ENCODE data around the gene SRSF4.
"Not testable (repeated sequence)": the region's sequence is repeated elsewhere in the genome, so short reads cannot be mapped to it uniquely, and the experiment has no call there.

Gene SRSF4

DNA sequence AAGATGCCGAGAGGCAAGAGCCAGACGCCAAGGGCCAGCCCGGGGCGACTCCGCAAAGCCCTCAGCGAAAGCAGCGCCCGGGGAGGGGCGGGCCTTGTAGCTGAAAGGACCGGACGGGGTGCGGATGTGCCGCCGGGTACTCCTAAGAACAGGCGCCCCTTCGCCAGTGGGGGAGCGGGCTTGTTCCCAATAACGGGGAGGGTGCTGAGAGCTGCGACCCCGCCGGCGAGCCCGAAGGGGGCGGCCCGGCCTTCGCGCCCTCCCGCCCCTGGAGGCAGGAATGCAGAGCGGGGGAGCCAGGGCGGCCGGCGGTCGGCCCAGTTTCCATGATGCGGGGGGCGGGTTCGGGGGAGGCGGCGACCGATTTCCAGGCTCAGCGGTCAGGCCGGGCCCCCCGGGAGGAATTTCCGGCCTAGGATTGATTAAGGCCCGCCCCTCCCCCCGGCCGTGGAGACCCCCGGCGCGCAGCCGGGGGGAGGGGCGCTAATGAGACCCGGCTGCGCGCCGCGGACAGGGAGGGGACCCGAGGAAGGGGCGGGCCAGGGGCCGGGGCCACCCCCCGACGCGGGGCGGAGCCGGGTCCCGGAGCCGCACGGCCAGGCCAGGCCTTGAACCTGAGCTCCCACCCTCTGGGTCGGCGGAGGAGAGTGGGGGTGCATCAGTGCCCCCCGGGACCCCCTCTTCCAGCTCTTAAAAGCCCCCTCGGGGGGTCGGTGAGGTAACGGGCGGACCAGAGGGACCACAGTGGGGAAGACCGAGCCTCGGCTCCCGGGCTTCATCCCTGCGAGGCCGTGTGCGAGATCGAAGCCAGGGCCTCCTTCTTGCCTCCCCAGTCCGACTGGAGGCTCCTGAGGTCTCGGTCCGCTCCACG, 57.1 kb downstream of the SRSF4 start:
- DNase-seq = peak in 1 of 2 experiments; percentile 36

DNA sequence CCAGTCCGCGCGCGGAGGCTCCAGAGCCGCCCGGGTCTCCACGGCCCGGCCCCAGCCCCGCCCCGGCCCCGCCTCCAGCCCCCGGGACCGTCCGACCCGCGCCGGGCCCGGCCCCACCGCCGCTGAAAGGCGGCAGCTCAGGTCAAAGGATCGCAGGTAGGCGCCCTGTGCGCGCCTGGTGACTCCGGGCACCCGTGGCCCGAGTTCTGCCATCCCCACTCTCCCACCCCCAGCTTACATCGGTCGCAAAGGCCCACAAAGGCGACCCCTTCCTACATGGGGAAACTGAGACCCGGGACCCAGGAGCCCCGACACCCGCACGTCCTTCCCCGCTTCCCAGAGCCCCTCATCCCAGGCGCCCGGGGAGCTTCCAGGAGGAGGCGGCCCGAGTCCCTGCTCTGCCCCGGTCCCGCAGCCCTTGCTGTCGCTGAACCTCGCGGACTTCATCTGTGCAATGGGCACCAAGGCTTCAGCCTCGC, 57.8 kb downstream of the SRSF4 start, which contains the start of gene TMEM200B:
TSS of gene TMEM200B (minus strand) at position 17 of the 479 bp plus-strand sequence. CDS start 2,075 bp downstream, outside the sequence.
- DNase-seq = no peak

DNA sequence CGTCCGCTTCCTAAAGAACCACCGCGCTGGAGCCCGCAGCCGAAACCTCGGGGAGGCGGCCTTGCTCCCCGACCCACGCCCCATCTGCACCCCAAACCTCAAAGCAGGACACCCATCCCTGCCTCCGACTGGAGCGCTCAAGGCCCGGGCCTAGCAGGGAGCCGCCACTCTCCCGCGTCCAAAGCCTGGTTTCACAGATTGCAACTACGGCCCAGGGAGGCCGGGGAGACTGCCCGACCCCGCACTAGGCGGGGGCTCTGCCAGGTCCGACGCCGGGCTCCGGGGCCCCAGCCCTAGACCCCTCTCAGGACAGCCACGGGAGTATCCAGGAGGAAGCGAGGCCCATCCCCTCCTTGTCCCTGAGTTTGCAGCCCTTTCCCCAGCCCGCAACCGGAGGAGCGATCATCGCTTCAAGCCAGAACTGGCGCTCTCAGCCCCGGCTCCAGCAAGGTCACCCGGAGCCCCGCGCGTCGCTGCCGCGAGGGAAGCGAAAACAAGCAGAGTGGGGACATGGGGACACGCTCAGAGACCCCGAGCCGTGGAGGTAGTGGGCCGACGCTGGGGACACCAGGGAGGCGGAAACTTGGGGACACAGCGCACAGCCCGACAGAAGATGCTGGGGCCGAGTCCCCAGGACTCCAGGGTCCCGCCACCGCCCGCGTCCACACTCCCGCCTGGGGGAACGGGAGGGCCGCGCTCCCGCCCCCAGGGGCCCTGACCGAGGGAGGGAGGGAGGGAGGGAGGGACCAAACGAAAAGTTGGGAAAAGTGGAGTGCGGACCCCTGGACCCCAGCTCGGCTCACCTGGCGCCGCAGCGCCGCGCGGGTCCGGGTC, 58.4 kb downstream of the SRSF4 start:
- peak in 1 of 2 experiments; percentile 19 for DNase-seq

DNA sequence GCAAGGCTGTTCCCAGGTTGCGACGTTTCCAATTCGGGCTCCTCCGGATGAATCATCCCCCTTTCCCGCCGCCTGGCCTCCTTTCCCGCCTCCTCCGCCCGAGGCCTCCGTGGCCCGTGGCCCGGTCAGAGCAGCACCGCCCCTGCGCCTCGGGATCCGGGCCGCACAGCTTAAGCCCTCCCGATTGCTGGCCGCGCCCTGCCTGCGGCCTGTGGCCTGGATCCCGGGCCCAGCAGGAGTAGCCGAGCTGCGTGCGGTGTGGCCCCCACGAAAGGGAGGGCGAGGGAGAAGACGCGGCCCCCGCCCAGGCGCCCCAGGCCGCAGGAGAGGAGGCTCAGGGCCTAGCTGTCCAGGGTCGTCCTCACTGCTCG, 59.0 kb downstream of the SRSF4 start:
- no peak for DNase-seq

DNA sequence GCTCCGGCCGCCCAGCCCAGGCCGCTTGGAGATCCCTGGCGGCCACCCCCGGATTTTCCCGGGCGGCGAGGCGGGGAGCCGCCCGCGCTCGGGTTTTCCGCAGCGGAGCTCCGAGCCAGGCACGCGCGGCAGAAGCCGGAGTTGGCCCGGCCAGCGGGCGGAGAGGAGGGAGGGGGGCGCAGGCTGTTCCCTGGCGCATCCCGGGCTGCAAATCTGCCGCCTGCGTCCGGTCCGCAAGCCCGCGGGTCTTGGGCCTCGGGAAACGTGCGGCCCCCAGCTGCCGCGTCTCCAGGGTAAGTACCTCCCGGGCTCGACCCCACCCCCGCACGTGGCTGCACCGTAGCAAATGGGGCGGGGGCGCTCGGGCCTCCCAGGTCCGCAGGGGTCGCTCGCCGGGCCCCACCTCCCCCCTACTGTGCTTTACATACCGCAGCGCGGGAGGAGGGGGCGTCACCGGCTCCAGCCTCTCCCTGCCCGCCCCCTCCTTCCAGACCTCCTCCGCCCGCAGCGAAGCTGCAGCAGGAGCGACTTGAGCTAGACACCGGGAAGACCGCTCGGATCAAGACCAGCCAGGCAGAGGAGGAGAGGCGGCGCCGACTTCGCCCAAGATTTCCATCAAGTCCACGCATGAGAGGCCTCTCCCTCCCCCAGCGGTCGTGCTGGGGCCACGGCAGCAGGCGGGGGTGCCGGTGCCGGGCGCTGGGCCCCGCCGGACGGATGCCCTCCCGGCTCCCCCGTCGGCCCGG, 59.6 kb downstream of the SRSF4 start:
- peak in 1 of 2 experiments; percentile 25 for DNase-seq

DNA sequence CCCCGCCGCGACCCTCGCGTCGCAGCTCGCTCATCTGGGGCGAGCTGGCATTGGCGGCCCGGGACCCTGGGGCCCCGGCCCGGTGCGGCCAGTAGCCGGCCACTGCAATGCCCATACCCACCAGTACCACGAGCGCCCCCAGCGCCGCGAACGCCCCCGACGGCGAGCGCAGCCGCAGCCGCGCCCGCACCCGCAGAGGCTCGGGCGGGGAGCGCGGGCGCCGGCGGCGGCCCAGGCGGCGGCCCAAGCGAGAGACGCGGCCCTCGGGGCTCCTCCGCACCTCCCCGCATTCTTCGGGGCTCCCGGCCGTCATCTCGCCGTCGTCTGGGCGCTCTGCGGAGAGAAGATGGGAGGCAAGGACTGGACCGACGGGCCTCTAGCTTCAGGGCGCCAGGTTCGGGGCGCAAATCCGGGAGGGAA, 60.2 kb downstream of the SRSF4 start:
- no peak for DNase-seq

DNA sequence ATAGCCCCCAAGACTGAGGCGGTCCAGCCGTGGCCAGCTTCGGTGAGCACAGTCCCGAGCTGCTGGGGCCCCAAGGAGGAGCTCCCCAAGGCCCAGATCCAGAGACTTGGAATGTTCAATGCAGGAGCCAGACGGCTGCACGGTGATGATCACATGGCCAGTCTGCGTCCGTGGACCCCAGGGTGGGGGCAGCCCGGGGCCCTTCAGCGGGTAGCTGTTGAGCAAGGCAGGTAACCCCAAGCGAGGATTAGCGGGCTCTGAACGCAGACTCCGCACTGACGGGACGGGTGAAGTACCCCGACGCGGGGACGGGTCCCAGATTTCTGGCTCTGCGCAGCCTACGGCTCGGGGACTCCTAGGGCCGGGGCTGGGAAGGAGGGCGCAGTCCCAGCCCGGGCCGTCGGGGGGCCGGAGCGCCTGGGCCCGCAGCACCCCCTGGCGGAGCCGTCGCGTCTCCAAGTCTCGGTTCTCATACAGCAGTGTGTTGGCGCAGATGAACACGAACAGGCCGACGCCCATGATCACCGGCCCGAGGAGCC, 60.7 kb downstream of the SRSF4 start:
- DNase-seq = peak in 1 of 2 experiments; percentile 52

DNA sequence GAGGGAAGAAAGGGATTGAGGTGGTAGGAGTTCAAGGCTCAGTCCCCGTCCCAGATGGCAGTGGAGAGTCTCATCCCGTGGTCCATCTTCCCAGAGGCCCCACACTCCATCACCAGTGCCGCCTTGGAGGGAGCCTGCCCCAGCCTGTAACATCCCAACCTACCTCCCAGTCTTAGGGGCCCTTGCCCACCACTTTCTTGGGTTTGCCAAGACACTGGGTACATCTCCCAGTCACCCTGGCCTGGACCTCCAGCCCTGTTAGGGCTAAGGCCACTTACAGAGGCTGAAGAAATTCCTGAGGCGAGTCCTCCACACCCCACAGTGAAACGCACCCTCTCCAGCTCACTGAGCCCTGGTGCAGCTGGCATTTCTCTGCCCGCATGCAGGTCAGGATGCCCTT, 61.3 kb downstream of the SRSF4 start:
- no peak for DNase-seq

DNA sequence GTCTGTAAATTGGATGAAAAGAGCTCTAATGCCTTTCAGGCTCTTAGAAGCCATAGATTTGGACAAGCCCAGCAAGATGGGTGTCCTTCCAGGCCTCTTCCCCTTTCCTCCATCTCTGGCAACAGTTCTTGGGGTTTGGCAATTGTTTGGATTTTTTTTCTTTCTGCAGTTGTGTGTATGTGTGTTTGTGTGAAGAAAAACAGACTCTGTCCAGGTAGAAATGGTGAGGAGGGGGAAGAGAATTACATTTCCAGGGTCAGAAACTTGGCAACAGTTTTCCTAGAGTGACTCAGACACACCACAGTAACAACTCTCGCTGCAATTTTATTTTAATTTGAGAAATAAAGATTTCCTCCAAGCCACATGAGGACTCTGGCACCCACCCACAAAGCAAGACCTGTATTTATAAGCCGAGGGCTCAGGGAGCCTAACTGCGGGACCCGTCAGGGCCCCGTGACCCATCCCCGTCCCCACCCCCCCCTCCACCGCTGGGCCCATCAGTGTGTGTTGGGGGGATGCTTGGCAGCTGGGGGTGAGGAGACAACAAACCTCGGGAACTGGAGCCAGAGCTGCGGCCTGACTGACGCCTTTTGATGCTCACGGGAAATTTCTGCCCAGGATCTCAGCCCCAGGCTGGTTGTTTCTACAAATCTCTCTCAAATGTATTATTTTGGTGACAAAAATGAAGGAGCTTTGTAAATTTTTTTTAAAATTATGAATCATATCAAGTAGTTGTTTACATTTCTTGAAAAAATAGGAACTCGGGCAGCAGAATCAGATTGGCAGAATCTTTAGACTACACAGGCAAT, 62.4 kb downstream of the SRSF4 start:
- no peak for DNase-seq

DNA sequence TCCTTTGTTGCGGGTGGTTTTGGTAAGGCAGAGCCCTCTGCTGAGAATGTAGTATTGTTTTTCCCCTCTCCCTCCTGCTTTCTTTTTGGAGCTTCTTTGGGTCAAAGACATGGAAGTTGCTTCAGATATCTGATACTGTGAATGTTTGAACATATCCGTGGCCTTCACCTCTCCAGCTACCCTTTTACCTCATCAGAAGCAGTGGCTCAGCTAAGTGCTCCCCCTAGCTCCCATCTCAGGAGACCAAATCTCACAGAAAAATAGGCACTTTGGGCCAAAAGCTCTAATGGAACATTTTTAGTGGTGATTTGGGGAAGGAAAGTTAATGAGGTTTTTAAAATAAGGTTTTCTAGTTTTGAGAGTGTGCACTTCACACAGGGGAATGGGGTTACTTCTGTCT, 64.3 kb downstream of the SRSF4 start:
- no peak for DNase-seq

DNA sequence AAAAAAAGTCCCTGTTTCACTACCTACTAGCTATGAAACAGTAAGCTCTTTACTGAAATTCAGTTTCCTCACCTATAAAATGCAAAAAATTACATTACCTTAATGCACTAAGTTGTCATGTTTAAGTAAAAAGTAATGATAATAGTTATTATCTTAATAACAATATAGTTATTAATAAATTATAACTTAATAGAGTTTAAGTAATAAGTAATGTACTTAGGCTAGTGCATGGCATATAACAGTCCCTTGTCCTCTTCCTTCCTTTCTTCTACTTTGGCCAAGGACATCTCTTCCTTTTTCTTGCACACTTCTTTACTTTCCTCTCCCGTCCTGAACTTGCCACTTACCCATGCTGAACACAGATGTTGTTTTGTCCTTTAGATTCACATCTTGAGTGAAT, 67.0 kb downstream of the SRSF4 start:
- DNase-seq = no peak

DNA sequence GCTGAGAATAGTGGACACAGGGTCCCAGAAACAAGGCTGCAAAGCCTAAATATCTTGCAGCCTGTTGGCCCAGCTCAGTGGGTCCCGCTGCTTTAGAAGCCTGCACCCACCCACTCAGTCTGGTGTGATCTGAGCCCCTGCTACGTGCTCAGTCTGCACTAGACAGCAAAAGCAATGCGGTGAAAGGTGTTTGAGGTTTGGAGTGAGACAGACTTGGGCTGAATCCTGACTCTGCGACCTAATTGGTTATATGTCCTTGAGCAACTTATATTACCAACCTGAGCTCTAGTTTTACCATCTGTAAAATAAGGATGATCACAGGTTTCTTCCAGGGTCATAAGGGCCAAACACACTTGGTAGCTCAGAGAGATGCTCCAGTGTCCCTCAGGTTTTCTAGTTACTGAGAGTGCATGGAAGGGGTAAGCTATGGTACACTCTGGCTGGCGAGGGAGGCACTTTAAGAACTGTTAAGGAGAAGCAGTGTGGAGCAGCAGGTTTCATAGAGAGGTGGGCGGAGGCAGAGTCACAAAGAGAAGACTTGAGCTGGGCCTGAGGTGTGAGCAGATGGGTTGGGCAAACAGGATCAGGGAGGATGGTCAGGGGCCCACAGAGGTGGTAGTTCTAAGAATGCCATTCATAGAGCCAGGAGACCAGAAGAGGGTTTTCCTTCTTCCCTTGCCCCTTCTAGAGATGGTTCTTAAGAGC, 68.1 kb downstream of the SRSF4 start:
- DNase-seq = no peak

DNA sequence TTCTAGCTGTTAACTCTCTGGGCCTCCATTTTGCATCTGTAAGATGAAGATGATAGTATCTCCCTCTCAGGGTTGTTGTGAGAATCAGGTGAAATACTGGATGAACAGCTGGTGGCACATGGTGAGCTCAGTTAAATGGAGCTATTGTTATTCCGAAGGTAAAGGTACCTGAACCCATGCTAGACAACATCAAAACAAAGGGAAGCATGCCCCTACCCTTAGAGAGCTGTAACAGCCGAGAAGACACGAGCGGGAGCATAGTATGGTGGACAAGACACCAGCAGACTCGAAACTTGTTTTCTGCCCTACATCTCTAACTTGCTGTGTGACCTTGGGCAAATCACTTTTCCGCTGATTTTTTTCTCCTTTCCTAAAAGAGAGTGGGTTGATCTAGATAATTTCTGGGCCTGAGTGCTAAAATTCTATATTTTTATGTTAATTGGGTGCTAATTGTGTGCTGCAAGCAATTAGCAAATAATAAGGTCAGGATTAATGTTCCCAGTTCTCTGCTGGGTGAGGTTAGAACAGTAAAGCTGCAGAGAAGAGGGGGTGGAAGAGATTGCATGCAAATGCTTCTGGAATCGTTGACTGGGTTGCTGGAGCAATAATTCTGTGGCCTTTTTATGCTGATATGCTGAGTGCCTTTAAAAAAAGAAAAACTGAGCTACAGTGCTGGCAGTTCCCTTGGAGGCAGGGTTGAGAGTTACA, 68.8 kb downstream of the SRSF4 start:
- no peak for DNase-seq

DNA sequence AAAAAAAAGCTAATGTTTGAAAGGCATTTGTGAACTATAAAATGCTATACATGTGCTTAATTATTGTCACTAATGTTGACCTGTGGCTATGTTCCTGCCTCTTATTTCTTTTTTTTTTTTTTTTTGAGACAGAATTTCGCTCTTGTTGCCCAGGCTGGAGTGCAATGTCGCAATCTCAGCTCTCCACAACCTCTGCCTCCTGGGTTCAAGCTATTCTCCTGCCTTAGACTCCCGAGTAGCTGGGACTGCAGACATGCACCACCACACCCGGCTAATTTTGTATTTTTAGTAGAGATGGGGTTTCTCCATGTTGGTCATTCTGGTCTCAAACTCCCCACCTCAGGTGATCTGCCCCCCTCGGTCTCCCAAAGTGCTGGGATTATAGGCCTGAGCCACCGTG, 73.7 kb downstream of the SRSF4 start:
- DNase-seq = not testable (repeated sequence)

DNA sequence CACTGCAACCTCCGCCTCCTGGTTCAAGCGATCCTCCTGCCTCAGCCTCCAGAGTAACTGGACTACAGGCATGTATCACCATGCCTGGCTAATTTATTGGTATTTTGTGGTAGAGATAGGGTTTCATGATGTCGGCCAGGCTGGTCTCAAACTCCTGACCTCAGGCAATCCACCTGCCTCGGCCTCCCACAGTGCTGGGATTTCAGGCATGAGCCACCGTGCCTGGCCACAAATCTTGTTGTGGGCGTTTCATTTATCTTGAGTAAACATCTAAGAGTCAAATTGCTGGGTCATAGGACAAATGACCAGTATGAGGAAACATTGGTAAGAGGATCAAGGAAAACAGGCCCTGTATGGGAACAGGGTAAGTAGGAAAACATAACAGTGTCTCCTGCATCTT, 75.9 kb downstream of the SRSF4 start:
- DNase-seq = no peak

DNA sequence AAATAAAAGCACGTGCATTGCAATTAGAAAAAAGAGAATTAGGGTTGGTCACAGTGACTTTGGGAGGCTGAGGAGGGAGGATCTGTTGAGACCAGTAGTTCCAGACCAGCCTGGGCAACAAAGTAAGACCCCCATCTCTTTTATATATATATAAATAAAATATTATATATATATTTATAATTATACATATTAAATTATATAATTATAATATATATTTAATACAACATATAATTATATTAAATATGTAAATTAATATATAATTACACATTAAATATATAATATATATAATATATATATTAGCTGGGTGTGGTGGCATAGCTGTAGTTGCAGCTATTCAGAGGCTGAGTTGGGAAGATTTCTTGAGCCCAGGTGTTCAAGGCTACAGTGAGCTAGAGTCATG, 81.2 kb downstream of the SRSF4 start:
- DNase-seq = no peak

DNA sequence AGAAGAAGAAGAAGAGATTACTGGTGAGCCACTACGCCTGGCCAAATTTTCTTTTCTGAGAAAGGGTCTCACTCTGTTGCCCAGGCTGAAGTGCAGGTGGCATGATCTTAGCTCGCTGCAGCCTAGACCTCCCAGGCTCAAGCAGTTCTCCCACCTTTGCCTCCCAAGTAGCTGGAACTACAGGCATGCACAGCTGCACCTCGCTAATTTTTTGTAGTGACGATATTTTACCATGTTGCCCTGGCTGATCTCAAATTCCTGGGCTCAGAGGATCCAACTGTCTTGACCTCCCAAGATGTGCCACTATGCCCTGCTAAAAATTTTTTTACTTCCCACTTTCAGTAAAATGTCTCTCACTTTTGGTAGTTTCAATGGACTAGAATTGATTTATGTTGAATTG, 82.4 kb downstream of the SRSF4 start:
- no peak for DNase-seq

Measured in NCI-H524 (cell line).